ENCODE measurements around the gene CEP41. TPM values are rescaled to one million over a fixed set of nuclear protein-coding genes. Genes with fewer than 3 reads are reported as not detected.

Gene CEP41, protein sequence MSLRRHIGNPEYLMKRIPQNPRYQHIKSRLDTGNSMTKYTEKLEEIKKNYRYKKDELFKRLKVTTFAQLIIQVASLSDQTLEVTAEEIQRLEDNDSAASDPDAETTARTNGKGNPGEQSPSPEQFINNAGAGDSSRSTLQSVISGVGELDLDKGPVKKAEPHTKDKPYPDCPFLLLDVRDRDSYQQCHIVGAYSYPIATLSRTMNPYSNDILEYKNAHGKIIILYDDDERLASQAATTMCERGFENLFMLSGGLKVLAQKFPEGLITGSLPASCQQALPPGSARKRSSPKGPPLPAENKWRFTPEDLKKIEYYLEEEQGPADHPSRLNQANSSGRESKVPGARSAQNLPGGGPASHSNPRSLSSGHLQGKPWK
- total RNA-seq, result 7.0 TPM

DNA sequence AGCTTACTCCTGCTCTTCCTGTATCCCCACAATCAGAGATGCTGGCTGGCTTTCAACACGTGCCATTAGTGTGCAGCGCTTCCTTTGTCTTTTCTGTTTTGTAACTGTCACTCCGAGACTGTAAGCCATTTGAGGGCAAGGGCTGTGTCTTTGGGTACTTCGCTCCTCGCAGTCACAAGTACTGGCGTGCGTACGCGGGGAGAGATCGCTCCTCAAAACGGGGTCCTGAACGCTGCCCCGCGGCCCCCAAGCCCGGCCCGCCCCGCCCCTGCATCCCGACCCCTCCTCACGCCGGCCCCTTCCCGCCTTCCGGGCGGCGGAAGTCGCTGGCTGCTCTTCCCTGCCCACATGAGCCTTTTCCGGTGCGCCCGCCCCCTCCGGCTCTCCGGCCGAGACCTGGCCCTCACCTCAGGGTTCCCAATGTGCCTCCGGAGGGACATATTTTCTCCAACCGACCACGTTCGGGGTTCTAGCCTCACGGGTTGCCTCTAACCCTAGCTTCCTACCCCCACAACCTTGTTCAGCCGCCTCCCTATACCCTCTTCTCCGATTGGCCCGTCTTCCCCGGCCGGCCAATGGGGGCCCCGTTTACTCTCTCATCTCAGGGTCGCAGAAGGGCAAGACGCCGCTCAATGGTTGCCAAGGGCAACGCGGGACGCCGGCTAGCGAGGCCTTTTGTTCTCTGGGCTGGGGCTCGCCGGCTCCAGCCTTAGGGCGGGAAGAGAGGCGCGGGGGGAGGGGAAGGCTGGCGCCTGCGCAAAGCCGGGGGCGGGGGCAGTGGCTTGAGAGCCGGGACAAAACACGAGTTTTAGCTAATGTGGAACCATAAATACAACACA, at the start of gene CEP41:
CEP41 (minus strand) TSS at position 490 of the 839 bp plus-strand sequence; CDS start at position 440, 50 bp downstream.
- peak; percentile 75 to 98 (median 95) for DNase-seq (ENCODE audit: low read depth in 2 of 3, low spot score in 2 of 3)

DNA sequence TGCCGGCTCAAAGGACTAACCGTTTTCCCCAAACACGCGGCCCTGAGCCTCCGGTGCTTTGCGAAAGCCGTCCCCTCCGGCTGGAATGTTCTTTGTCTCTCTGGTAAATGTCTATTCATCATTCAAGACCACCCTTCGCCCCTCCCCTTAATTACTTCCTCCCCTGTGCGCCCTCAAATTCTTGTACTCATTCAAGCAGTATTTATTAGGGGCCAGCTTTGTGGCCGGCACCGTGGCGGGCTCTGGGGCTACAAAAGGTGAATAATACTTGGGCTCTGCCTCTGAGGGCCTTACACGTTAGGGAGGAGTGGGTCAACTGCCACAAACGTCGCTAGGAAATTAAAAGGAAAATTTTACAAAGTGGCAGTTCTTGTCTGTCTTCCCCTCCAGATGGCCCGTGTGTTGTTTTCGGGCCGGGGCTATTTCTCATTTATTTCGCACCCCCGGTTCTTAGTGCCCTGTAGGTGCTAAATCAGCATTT, 49.5 kb upstream of the CEP41 start:
- DNase-seq (ENCODE audit: low read depth in 2 of 3, low spot score in 2 of 3), result no peak

GRCh38 chr7:130489140-130489983, 48.5 kb upstream of the CEP41 start:
- no peak for DNase-seq (ENCODE audit: low read depth in 2 of 3, low spot score in 2 of 3)

GRCh38 chr7:130488392-130489139, 47.8 kb upstream of the CEP41 start:
- DNase-seq (ENCODE audit: low read depth in 2 of 3, low spot score in 2 of 3), result no peak

DNA sequence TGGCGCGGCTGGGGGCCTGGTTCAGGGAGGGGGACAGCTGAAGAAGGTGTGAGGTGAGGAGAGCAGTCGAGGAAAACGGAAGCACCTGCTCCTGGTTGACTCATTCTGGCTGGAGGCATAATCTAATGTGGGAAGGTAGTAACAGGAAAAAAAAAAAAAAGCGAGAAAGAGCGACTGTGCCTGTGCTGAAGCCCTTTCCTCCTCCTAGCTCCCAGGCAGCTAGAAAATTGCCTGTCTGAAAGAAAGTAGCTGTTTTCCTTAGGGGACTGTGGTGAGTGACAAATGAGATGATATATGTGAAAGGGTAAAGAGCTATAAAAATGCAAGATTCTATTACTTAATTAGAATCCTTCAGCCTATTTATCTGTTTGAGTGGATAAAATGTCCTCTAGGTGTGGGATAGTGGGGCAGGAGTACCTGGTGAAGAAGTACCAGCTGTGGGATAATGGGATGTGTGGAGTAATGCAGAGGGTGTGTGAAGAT, 46.2 kb upstream of the CEP41 start:
- DNase-seq (ENCODE audit: low read depth in 2 of 3, low spot score in 2 of 3), result peak in 2 of 3 donors; percentile 38 to 73

GRCh38 chr7:130486114-130486953, 45.5 kb upstream of the CEP41 start:
- DNase-seq (ENCODE audit: low read depth in 2 of 3, low spot score in 2 of 3), result peak; percentile 32 to 91 (median 85)

- DNase-seq (ENCODE audit: low read depth in 2 of 3, low spot score in 2 of 3), result no peak
Observed at GRCh38 chr7:130485734-130486113, 44.9 kb upstream of the CEP41 start.

DNA sequence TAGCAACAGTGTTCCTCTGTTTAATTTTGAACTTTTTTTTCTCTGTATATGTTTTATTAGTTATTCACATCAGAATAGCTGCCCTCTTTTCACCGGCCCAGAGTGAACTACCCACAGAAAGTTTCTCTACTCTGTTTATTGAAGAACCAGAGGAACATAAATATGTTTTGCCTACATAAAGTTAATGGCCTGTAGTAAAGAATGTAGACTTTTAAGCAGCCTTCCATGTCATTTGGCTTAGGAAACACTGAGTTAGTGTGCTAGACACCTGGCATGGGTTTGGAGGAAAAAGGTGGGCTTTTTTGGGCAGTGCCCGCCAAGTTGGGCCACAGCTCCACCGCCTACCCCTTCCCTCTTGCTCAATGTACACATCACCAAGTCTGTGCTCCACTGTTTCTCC, 42.2 kb upstream of the CEP41 start:
- no peak for DNase-seq (ENCODE audit: low read depth in 2 of 3, low spot score in 2 of 3)

DNA sequence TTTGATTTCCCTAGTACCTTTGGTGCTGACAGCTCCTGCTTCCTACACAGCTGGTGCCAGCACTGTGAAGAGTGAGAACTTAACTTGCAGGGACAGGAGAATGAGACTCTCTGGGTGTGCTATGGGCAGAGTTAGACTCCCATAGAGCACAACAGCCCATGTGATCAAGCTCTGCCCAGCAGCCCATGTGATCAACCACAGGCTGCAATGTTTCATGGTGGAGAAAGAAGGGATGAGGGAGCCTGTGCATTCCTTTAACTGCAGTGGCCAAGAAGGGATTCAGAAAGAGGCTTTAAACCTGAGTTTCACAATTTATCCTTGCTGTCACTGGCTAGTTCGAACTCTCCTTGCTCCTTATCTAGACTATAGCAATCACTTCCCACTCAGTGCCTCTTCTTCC, 41.1 kb upstream of the CEP41 start:
- no peak for DNase-seq (ENCODE audit: low read depth in 2 of 3, low spot score in 2 of 3)

GRCh38 chr7:130479716-130480400, 39.0 kb upstream of the CEP41 start:
- no peak for DNase-seq (ENCODE audit: low read depth in 2 of 3, low spot score in 2 of 3)

DNA sequence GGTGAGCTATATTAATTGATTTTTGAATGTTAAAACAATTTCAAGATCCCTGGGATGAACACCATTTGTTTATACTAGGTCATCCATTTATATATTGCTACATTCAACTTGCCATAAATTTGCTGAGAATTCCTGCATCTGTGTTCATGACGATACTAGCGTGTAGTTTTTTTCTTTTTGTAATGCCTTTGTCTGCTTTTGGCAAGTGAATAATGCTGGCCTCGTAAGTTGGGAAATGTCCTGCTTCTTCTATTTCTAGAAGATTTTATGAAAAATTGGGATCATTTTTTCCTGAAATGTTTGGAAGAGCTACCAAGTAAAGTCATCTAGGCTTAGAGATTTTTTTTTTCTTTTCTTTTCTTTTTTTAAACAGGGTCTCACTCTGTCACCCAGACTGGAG, 38.2 kb upstream of the CEP41 start:
- DNase-seq (ENCODE audit: low read depth in 2 of 3, low spot score in 2 of 3), result no peak

GRCh38 chr7:130476297-130477150, 35.7 kb upstream of the CEP41 start:
- DNase-seq (ENCODE audit: low read depth in 2 of 3, low spot score in 2 of 3), result no peak

DNA sequence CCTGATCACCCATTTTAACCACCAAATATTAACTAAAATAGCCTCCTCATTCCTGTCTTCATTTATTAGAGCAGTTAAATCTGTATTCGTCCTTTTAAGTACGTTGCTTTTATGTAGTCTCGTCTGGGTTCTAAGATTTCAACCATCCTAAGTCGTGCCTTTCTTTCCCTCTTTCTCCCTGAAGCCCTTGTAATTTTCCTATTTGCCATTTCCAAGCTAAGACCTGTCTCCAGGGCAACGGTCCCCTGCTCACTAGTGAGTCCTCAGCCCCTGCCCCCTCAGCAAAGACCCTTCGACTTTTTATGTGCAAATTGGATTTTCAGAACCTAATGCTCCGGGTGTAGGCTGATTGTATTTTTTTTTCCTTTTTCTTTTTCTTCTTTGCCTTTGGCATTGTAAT, 35.0 kb upstream of the CEP41 start:
- no peak for DNase-seq (ENCODE audit: low read depth in 2 of 3, low spot score in 2 of 3)

DNA sequence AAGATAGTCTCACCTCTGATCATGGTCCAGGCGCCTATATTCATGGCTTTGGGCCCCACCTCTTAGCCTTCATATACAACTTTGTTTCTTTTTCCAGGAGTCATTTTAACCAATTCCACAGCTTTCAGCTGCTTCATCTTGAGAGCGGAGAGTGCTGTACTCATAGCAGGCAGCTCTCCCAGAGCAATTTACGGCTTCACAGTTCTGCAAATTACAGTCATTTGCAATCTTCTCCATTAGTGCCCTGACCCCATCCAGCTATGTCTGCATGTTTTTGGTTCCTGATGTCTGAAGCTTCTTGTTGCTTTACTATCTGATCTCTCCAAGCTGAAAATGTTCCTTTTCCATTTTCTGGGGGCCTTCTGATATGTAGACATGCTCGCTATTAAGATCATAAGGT, 33.1 kb upstream of the CEP41 start:
- no peak for DNase-seq (ENCODE audit: low read depth in 2 of 3, low spot score in 2 of 3)

DNA sequence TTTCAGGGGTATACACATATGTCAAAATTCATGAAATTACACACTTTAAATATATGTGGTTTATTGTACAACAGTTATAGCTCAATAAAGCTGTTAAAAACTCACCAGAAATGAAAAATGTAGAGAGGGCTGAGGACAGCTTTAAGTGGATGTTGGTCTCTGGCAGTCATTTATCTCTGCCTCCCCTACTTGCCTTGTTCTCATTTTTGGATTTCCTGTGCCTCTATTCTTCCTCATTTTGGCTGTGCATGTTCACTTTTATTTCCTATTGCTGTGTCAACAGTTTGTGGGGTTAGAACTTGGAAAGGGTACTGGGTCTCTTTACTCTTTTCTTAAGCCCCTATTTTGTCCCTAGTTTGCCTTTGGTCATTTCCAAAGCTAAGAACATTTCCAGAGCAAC, 32.5 kb upstream of the CEP41 start:
- DNase-seq (ENCODE audit: low read depth in 2 of 3, low spot score in 2 of 3), result peak in 1 of 3 donors; percentile 69

DNA sequence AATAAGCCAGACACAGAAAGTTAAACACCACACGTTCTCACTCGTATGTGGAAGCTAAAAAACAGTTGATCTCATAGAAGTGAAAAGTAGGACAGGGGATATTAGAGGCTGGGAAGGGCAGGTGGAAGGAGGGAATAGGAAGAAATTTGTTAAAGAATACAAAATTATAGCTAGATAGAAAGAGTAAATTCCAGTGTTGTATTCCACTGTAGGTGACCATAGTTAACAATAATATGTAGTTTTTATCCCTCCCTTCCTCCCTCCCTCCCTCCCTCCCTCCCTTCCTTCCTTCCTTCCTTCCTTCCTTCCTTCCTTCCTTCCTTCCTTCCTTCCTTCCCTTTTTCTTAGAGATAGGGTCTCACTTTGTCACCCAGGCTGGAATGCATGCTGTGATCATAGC, 31.2 kb upstream of the CEP41 start:
- DNase-seq (ENCODE audit: low read depth in 2 of 3, low spot score in 2 of 3), result no peak

GRCh38 chr7:130468612-130469011, 27.8 kb upstream of the CEP41 start:
- no peak for DNase-seq (ENCODE audit: low read depth in 2 of 3, low spot score in 2 of 3)

Measured in hematopoietic multipotent progenitor cell (in vitro differentiated cells).